Gastroesophageal sphincter (tissue), 3 donors: ENCODE measurements around the gene SNX12.

Experiments
- CTCF ChIP-seq, 4 experiments: fragments of 200-600 bp in 2 of 4; fragments of 450-650 bp in 2 of 4; sonication (generic) in 1 of 4; IDR thresholded peaks; one replicate each; pipeline ENCODE4 v1.5.1; 2017 to 2019; ENCODE audit warnings: antibody characterized with exemption in 4 of 4, mild to moderate bottlenecking in 2 of 4, moderate library complexity in 2 of 4
- EP300 ChIP-seq: sonication (generic); formaldehyde crosslinking; IDR thresholded peaks from one replicate; pipeline ENCODE4 v1.6.1; 2017; ENCODE audit warnings: antibody characterized with exemption, mild to moderate bottlenecking
- POLR2A ChIP-seq, 2 donors: fragments of 450-650 bp; IDR thresholded peaks; one replicate each; pipeline ENCODE4 v1.6.1; 2017; ENCODE audit warnings: antibody characterized with exemption in 2 of 2, mild to moderate bottlenecking in 2 of 2, moderate library complexity in 1 of 2
- POLR2AphosphoS5 ChIP-seq: sonication (generic); formaldehyde crosslinking; IDR thresholded peaks from one replicate; pipeline ENCODE4 v1.6.1; 2017; ENCODE audit warnings: antibody characterized with exemption

DNA sequence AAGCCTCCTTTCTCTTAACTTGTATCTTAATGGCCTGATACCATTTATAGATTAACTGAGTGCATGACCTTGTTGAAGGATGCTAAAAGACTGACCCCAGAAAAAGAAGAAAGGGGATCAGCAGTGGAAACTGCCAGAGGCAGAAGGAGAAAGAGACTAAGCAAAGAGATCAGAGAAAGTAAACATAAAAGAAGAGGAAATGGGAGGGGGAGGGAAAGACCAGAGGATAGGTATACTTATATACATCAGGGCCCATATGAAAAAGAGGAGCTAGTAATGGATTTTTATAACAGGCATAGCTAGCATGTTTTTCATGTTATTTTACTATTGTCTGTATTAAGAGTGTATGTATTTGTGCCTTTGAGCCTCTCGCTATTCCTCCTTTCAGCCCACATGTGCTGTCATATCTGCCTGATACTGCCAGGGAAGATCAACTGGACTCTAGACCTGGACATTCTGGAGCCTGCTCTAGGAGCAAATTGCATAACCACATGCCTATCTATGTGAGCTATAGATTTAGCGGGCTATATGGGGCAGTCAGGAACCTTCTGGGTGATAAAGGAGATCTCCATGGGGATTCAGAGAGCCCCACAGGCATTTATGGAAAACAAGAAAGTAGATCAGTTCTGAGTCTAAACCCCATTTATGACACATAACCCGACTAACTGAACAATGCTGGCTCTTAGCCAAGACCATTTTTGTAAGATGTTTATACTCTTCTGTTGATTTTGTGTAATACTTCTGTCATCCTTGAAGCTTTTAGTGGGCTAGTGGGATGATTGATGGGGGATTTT, 13.4 kb upstream of the SNX12 start:
- TF ChIP-seq CTCF (IDR thresholded peaks at IDR 0.05) (no peak), POLR2AphosphoS5 (no peak), POLR2A (IDR thresholded peaks at IDR 0.05) (no peak), EP300 (no peak)
